Nephron (organoid): Measurements from ENCODE around the gene SPINK4.

Source experiments
- H3K27ac Mint-ChIP-seq, 3 experiments: 2 replicates each; pipeline ENCODE4 v1.8.0; 2020; ENCODE audit warnings: mixed read lengths in 3 of 3, mild to moderate bottlenecking in 2 of 3, moderate library complexity in 1 of 3
- H3K27me3 Mint-ChIP-seq: 2 replicates; pipeline ENCODE4 v1.8.0; 2021; ENCODE audit warnings: low read depth, mild to moderate bottlenecking, moderate library complexity, mixed read lengths
- H3K36me3 Mint-ChIP-seq: 2 replicates; pipeline ENCODE4 v1.8.0; 2020; ENCODE audit warnings: low read depth, mixed read lengths
- H3K4me1 Mint-ChIP-seq: 2 replicates; pipeline ENCODE4 v1.8.0; 2020; ENCODE audit warnings: mixed read lengths
- H3K4me3 Mint-ChIP-seq, 3 experiments: 2 replicates each; pipeline ENCODE4 v1.8.0; 2020; ENCODE audit warnings: mild to moderate bottlenecking in 3 of 3, mixed read lengths in 3 of 3, moderate library complexity in 2 of 3
- H3K9me3 Mint-ChIP-seq: 2 replicates; pipeline ENCODE4 v1.8.0; 2020; ENCODE audit warnings: mixed read lengths
- CTCF ChIP-seq, 3 experiments: fragments of 200-600 bp; sonication (generic); IDR thresholded peaks; one replicate each; pipeline ENCODE4 v1.5.0; 2021; ENCODE audit warnings: antibody characterized with exemption in 3 of 3; ENCODE audit not compliant: unreplicated experiment in 3 of 3

The SPINK4 gene

DNA sequence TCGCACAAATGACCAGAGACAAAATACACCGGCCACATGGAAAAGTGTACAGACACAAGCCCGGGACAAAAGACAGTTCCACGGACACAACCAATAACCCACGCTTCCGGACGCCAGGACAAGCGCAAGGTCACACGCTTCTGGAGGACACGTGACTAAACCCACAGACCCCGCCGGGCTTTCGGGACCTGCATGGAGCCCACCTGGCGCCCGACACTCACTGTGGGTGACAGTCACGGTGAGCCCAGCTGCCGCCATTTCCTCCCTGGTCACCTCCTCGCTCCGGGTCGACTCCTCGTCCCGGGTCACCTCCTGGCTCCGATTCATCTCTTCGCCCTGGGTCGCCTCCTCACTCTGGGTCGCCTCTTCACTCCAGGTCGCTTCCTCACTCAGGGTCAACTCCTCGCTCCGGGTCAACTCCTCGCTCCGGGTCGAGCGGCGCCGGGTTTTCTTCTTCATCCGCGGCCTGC is 24.1 kb downstream of the SPINK4 start:
- H3K27ac Mint-ChIP-seq, result peak overlapping the region; percentile 45 to 81 (median 77)
- peak overlapping the region; percentile 91 to 98 (median 98) for H3K4me3 Mint-ChIP-seq
- H3K27me3 Mint-ChIP-seq, result no peaks in the 10 kb centered on the region
- H3K9me3 Mint-ChIP-seq, result no peaks in the 10 kb centered on the region
- no peak for TF ChIP-seq CTCF (IDR thresholded peaks at IDR 0.05; ENCODE audit: unreplicated experiment in 3 of 3)
- peaks cover 36% of the 10 kb centered on the region for H3K36me3 Mint-ChIP-seq
- H3K4me1 Mint-ChIP-seq, result peaks cover 21% of the 10 kb centered on the region

GRCh38 chr9:33264473-33265177 is 24.7 kb downstream of the SPINK4 start, which contains the start of the genes BAG1 and CHMP5:
TSS of gene BAG1 (minus strand) at chr9:33264708.
TSS of gene CHMP5 (plus strand) at chr9:33265049. CDS start at chr9:33265079, 30 bp downstream.
- Mint-ChIP-seq H3K9me3 (no peaks in the 10 kb centered on the region), H3K4me1 (peaks cover 21% of the 10 kb centered on the region), H3K36me3 (peaks cover 34% of the 10 kb centered on the region), H3K27ac (peak within 1 kb of the TSS; percentile 45 to 87 (median 85)), H3K27me3 (no peaks in the 10 kb centered on the region), H3K4me3 (peak within 1 kb of the TSS; percentile 91 to 98 (median 98))
- TF ChIP-seq CTCF (IDR thresholded peaks at IDR 0.05; ENCODE audit: unreplicated experiment in 3 of 3), result peak in 2 of 3 experiments; percentile 24 to 26

GRCh38 chr9:33265211-33265865 is 25.4 kb downstream of the SPINK4 start:
- H3K27ac Mint-ChIP-seq, result peak overlapping the region; percentile 28 to 87 (median 85)
- peaks cover 21% of the 10 kb centered on the region for H3K4me1 Mint-ChIP-seq
- H3K9me3 Mint-ChIP-seq, result no peaks in the 10 kb centered on the region
- peaks cover 30% of the 10 kb centered on the region for H3K36me3 Mint-ChIP-seq
- H3K27me3 Mint-ChIP-seq, result no peaks in the 10 kb centered on the region
- TF ChIP-seq CTCF (IDR thresholded peaks at IDR 0.05; ENCODE audit: unreplicated experiment in 3 of 3), result no peak
- H3K4me3 Mint-ChIP-seq, result peak overlapping the region; percentile 91 to 98 (median 94)

DNA sequence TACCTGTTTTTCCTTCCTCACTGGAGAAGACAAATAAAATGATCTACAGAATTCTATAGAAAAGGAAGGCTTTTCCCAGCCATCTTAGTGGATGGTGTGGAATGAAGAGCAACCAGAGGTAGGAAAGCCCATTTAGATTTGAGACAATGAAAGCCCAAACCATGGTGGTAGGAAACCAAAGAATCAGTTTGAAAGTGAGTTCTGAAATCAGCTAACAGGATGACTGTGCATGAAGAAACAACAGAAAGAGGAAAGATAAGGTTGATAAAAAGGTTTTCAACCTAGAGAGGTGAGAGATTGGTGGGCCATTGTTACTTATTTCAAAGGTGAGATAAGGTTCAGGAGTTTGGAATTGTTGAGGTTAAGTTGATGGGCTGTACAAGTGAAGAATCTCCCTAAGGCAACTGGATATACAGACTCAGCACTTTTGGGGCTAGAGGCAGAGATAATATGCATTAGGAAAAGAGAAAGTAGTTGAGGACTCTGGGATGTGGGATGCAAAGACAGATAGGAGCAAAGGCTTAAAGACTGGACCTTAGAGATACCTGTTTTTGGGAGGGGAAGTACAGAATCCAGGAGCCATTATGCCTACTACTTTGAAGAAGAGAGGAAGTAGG is 27.3 kb downstream of the SPINK4 start:
- no peak for TF ChIP-seq CTCF (IDR thresholded peaks at IDR 0.05; ENCODE audit: unreplicated experiment in 3 of 3)
- H3K4me3 Mint-ChIP-seq, result peak overlapping the region; percentile 0 to 86 (median 37)

GRCh38 chr9:33270146-33270545 is 30.2 kb downstream of the SPINK4 start:
- Mint-ChIP-seq H3K9me3 (no peaks in the 10 kb centered on the region), H3K4me3 (no peak overlapping the region), H3K27me3 (no peaks in the 10 kb centered on the region), H3K27ac (no peak overlapping the region), H3K4me1 (peaks cover 15% of the 10 kb centered on the region), H3K36me3 (peaks cover 52% of the 10 kb centered on the region)
- no peak for TF ChIP-seq CTCF (IDR thresholded peaks at IDR 0.05; ENCODE audit: unreplicated experiment in 3 of 3)

More for the DNA sequence above, 27.3 kb downstream of the SPINK4 start:
- Mint-ChIP-seq H3K4me1 (peaks cover 21% of the 10 kb centered on the region), H3K9me3 (no peaks in the 10 kb centered on the region), H3K27me3 (no peaks in the 10 kb centered on the region), H3K36me3 (peaks cover 37% of the 10 kb centered on the region), H3K27ac (no peak overlapping the region)
